AG04450 (cell line): ENCODE results near the gene LEKR1. TPM values are rescaled to one million over a fixed set of nuclear protein-coding genes. Genes with fewer than 3 reads are reported as not detected.

Experiments used
- CTCF ChIA-PET: fragments of 300-600, 350-600 bp; formaldehyde crosslinking; extraction: SDS; loops from one replicate; lab custom pipeline; 2022; ENCODE audit warnings: antibody characterized with exemption, inconsistent platforms; lab: Charles Lee
- POLR2A ChIA-PET: fragments of 350-600 bp; formaldehyde crosslinking; extraction: SDS; loops from one replicate; lab custom pipeline; 2021; ENCODE audit warnings: antibody characterized with exemption, inconsistent platforms; lab: Yijun Ruan, JAX
- DNase-seq: peaks from one replicate; pipeline ENCODE4 v3.0.0-alpha.2; 2011; ENCODE audit warnings: low read depth, low spot score
- H3K27ac ChIP-seq: one replicate; pipeline ENCODE4 v1.5.1; 2012; ENCODE audit warnings: low read depth, low read length, control low read depth
- H3K27me3 ChIP-seq: one replicate; pipeline ENCODE4 v1.6.0; 2012; ENCODE audit warnings: low read length; ENCODE audit not compliant: control insufficient read depth, insufficient read depth
- H3K4me3 ChIP-seq: 2 replicates; pipeline ENCODE4 v1.5.1; 2011; ENCODE audit warnings: mild to moderate bottlenecking, low read depth, low read length, control low read depth
- H3K9me3 ChIP-seq: 2 replicates; pipeline ENCODE4 v1.5.1; 2012; ENCODE audit warnings: low read length; ENCODE audit not compliant: control insufficient read depth, insufficient read depth
- CTCF ChIP-seq: IDR thresholded peaks from 2 replicates; pipeline ENCODE4 v1.5.1; 2011; ENCODE audit warnings: low read depth, low read length, control low read depth, inconsistent platforms
- polyA plus RNA-seq: library from polyadenylated mRNA; depleted of rRNA; stranded (reverse); fragments of >200 nt; gene quantifications from 2 replicates; pipeline ENCODE4 v1.2.3, GENCODE V29; 2011

LEKR1 gene
- polyA plus RNA-seq, 1 experiment, result 0.26 TPM

GRCh38 chr3:157088601-157089454, 262.7 kb downstream of the LEKR1 start:
- no peak for TF ChIP-seq CTCF
- POLR2A ChIA-PET, result interaction anchor here (0.6 to 2.4 kb wide), 24 partner anchors 10 to 554 kb away, joined by 3 to 36 read pairs (median 5); partner anchors contain the start of genes CCNL1 and SSR3
- CTCF ChIA-PET, result interaction anchor here (0.5 to 9.2 kb wide), 21 partner anchors 8 to 938 kb away, joined by 3 to 86 read pairs (median 4); partner anchors contain the start of genes SSR3 and TIPARP
- no peaks in the 10 kb centered on the region for H3K27me3 ChIP-seq
- peak; percentile 88 for DNase-seq
- H3K4me3 ChIP-seq, result peak overlapping the region; percentile 72
- H3K9me3 ChIP-seq, result no peaks in the 10 kb centered on the region; the same call in 1 of the 2 replicates
- H3K27ac ChIP-seq, result peak overlapping the region; percentile 99

- CTCF ChIA-PET, result interaction anchor here (0.6 to 9.2 kb wide), 18 partner anchors 9 to 789 kb away, joined by 3 to 86 read pairs (median 5); partner anchors contain the start of genes SSR3 and TIPARP
- H3K27me3 ChIP-seq, result no peaks in the 10 kb centered on the region
- no peak for DNase-seq
- POLR2A ChIA-PET, result interaction anchor here (0.6 to 2.4 kb wide), 20 partner anchors 9 to 554 kb away, joined by 3 to 36 read pairs (median 7); partner anchors contain the start of genes CCNL1 and SSR3
- peak overlapping the region; percentile 41 for H3K4me3 ChIP-seq
- no peak for TF ChIP-seq CTCF
- no peaks in the 10 kb centered on the region; the same call in 1 of the 2 replicates for H3K9me3 ChIP-seq
- H3K27ac ChIP-seq, result peak overlapping the region; percentile 99
These were observed 263.5 kb downstream of the LEKR1 start for GRCh38 chr3:157089455-157090221.

- TF ChIP-seq CTCF, result no peak
- POLR2A ChIA-PET, result interaction anchor here (0.6 to 0.9 kb wide), 2 partner anchors 31 to 40 kb away, joined by 3 read pairs; no protein-coding TSS in a partner anchor
- no peaks in the 10 kb centered on the region for H3K27me3 ChIP-seq
- no peak overlapping the region for H3K4me3 ChIP-seq
- no peak for DNase-seq
- CTCF ChIA-PET, result interaction anchor here (0.6 to 9.2 kb wide), 6 partner anchors 9 to 418 kb away, joined by 3 to 86 read pairs (median 3); no protein-coding TSS in a partner anchor
- H3K27ac ChIP-seq, result no peak overlapping the region
- no peaks in the 10 kb centered on the region; the same call in 1 of the 2 replicates for H3K9me3 ChIP-seq
These were observed 265.1 kb downstream of the LEKR1 start for GRCh38 chr3:157091083-157091833.

- Histone ChIP-seq H3K27ac (no peak overlapping the region), H3K9me3 (no peaks in the 10 kb centered on the region; the same call in 1 of the 2 replicates), H3K4me3 (no peak overlapping the region), H3K27me3 (no peaks in the 10 kb centered on the region)
- TF ChIP-seq CTCF, result no peak
- CTCF ChIA-PET, result interaction anchor here (0.9 to 9.2 kb wide), 4 partner anchors 10 to 449 kb away, joined by 3 to 86 read pairs (median 6); no protein-coding TSS in a partner anchor
- DNase-seq, result no peak
- POLR2A ChIA-PET, result interaction anchor here (0.9 kb wide), 1 partner anchor 39 kb away, joined by 3 read pairs; no protein-coding TSS in a partner anchor
These were observed 266.1 kb downstream of the LEKR1 start for GRCh38 chr3:157092230-157092629.
